Measurements from ENCODE around the gene SKIDA1.

Gene SKIDA1

GRCh38 chr10:21501731-21502347, 23.6 kb downstream of the SKIDA1 start:
- DNase-seq (ENCODE audit: low spot score) = no peak

DNA sequence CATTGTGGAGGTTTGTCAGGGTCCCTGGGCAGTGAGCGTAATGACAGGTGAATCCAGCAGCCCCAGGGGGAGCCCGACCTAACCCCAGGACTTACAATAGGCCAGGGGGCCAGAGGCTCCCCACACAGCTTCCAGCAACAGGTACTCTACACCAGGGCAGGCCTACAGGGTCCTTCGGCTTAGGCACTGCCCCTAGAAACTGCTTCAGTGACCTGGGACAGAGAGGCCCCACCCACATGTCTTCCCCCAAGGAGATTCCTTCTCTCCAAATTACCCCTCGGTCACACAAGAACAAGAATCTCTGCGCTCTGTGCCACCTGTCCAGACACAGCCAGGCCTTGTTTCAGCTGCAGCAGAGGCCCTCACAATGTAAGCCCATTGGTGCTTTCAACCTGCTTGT, 24.4 kb downstream of the SKIDA1 start:
- no peak for DNase-seq (ENCODE audit: low spot score)

DNA sequence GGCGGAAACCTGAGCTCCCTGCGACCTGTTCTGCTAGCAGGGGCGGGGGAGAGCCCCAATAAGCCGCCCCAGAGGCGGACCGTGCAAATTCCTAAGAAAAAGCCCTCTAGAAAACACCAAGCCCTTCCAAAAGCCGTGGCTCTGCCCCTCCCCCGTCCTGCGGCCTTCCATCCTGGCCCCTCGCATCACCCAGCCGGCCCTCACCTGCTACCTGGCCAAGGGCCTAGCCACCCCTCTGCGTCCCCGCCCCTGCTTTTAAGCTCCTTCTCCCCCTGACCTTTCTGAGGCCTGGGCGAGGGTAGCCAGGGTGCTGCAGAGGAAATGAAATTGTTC, 24.9 kb downstream of the SKIDA1 start:
- no peak for DNase-seq (ENCODE audit: low spot score)

DNA sequence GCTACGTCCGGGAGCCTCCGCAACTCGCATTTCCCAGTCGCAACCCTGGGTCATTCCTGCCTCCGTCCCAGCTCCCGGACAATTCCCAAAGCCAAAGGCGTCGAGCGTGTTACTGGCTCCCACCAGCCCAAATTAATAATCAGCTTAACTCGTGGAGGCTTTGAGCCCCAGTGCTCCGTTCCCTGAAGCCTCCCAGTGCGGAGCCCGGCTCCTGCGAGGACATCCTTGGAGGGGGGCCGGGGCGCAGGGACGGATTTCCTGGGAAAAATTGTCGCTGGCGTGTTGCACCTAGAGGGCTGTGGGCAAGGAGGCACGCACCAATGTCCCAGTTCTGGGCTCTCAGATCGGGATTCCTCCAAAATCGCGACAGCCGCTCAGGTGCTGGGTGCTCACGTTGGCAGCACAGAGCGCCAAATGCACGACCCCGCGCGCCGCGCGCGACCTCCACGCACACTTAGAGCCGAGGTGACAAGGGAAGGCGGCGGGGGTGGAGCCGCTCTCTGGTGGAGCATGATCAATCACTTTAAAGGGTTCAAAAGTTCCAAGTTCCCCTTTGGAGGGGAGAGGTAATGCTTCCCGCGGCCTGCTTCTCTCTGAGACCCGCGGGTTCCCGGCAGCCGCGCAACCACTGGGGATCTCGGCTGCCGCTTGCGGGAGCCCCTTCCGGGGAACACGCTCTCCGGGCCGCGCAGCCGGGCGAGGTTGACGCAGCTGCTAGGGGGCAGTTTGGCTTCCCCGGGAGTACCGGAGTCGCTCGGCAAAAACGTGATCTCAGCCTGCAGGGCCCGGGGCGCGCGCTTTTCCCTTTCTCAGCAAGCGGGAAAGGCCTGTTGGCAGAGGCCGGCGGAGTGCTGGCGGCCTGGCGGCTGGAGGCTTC, 25.5 kb downstream of the SKIDA1 start:
- no peak for DNase-seq (ENCODE audit: low spot score)

GRCh38 chr10:21498986-21499385, 26.5 kb downstream of the SKIDA1 start:
- no peak for DNase-seq (ENCODE audit: low spot score)

- no peak for DNase-seq (ENCODE audit: low spot score)
Measured at GRCh38 chr10:21498377-21498776, 27.1 kb downstream of the SKIDA1 start.

- DNase-seq (ENCODE audit: low spot score) = no peak
Measured at GRCh38 chr10:21497177-21497807, 28.2 kb downstream of the SKIDA1 start.

GRCh38 chr10:21496343-21497176, 28.9 kb downstream of the SKIDA1 start:
- DNase-seq (ENCODE audit: low spot score) = peak; percentile 58

DNA sequence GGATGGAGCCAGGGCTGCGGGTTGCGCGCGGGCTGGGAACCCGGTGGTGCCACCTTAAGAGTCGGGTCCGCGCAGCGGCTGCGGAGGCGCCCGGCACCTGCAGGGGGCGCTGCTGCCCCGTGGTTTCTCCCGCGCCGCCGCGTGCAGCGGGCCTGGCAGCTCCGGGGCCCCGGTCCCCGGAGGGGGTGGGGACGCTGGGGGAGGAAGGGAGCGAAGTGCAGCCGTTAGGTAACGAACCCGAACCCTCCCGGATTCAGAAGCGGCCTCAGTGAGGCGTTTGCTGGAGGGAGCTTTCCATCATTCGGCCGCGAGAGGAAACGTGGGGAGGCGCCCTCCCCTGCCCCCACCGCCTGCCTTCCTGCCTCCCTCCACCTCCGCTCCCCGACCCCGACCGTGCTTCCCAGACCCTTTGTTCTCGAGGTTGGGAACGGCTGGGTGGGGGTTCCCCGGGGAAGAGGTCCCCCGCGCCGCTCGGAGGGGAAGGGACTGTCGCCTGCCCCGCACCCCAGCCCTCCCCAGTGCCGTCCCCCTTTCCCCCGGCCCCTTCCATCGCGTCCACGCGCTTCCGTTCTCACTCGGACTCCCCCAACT, 29.6 kb downstream of the SKIDA1 start:
- DNase-seq (ENCODE audit: low spot score) = peak; percentile 85

- DNase-seq (ENCODE audit: low spot score) = no peak
Measured at GRCh38 chr10:21495002-21495751, 30.3 kb downstream of the SKIDA1 start.

GRCh38 chr10:21494191-21495001, 31.1 kb downstream of the SKIDA1 start:
- no peak for DNase-seq (ENCODE audit: low spot score)

- DNase-seq (ENCODE audit: low spot score) = no peak
Measured at GRCh38 chr10:21493784-21494183, 31.7 kb downstream of the SKIDA1 start.

GRCh38 chr10:21492421-21492820, 33.1 kb downstream of the SKIDA1 start:
- no peak for DNase-seq (ENCODE audit: low spot score)

- DNase-seq (ENCODE audit: low spot score) = no peak
Measured at GRCh38 chr10:21490711-21491105, 34.8 kb downstream of the SKIDA1 start.

GRCh38 chr10:21490028-21490710, 35.3 kb downstream of the SKIDA1 start:
- no peak for DNase-seq (ENCODE audit: low spot score)

DNA sequence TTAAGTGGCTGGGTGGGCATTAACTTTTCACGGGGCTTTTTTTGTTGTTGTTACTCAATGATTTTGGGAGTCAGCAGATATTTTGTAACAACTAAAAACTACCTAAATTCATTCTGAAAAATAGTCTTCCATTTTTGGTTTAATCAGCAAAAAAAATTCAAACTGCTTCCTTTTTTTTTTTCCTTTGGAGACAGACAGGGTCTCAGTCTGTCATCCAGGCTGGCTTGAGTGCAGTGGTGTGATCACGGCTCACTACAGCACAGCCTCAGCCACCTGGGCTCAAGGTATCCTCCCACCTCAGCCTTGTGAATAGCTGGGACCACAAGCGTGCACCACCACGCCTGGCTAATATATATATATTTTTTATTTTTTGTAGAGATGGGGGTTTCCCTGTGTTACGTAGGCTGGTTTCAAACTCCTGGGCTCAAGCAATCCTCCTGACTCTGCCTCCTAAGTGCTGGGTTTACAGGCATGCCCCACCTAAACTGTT, 36.5 kb downstream of the SKIDA1 start:
- DNase-seq (ENCODE audit: low spot score) = no peak

DNA sequence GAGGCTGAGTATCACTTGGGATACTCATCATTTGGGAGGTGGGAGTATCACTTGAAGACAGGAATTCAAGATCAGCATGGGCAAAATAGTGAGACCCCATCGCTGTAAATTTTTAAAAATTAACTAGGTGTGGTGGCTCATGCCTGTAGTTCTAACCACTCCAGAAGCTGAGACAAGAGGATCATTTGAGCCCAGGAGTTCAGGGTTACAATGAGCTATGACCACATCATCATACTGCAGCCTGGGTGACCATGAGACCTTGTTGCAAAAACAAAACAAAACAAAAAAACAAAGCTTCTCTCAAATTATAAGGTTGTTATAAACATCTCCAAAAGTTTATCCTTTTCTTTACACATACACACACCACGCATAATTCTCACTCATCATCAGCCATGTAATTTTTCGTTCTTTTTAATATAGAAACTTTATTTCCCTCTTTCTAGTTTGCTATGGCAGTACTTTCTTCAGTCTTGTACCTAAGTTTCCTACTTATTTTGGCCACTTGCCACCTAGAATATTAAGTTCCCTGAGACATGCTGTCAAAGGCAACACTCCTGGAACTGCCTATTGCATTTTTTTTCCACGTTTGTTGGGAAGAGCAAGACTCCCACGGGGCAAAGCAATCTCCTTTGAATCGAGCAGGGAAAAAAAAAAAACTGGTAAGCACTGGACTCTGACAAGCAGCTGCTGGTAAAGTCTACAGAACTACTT, 37.1 kb downstream of the SKIDA1 start:
- no peak for DNase-seq (ENCODE audit: low spot score)

GRCh38 chr10:21487416-21488180, 37.9 kb downstream of the SKIDA1 start:
- no peak for DNase-seq (ENCODE audit: low spot score)

Measured in activated CD4-positive, alpha-beta T cell treated with anti-CD3 and anti-CD28 coated beads, Interleukin-2, Interleukin-4, amounts not matched to agents 100 ng/mL and 50 ng/mL, durations not matched to agents 16 hours and 8 hours (primary cell).